HepG2 (cell line): ENCODE measurements around the gene DKKL1. TPM values are rescaled to one million over a fixed set of nuclear protein-coding genes. Genes with fewer than 3 reads are reported as not detected.

ENCODE experiments used
- ATAC-seq: fragments of 200-7000 bp; cut with Tn5 transposase; 3 replicates; pipeline ENCODE4 v1.9.1; 2020; ENCODE audit warnings: mild to moderate bottlenecking, moderate library complexity
- BruUV-seq: library from RNA; stranded (reverse); fragments of 400-500 nt; replicated peaks from 2 replicates; lab custom pipeline; 2021; lab: Mats Ljungman, UMichigan
- CTCF ChIA-PET: fragments of 300-600 bp; formaldehyde crosslinking; extraction: SDS; loops from one replicate; lab custom pipeline; 2021; ENCODE audit warnings: low total read pairs, inconsistent platforms, low intra/inter-chr PET ratio; lab: Yijun Ruan, JAX
- POLR2A ChIA-PET: fragments of 350-600 bp; sonication (Branson Sonifier 250); formaldehyde crosslinking; loops from one replicate; lab custom pipeline; 2020; ENCODE audit warnings: antibody characterized with exemption, inconsistent platforms; lab: Yijun Ruan, JAX
- DNase-seq: peaks from one replicate; pipeline ENCODE4 v3.0.0-alpha.2; 2015; ENCODE audit warnings: low spot score
- FAIRE-seq: peaks from 3 replicates; lab custom pipeline; 2011; peaks lifted over from hg19 to GRCh38; lab: Jason Lieb, UNC
- H2AFZ ChIP-seq: one replicate; pipeline ENCODE4 v1.6.1; 2011; ENCODE audit warnings: low read length, inconsistent platforms
- H3K27ac ChIP-seq: fragments of 300-600 bp; 3 replicates; pipeline ENCODE4 v1.8.0; 2011; ENCODE audit warnings: mixed run types, mild to moderate bottlenecking, mixed read lengths, low read length, inconsistent platforms; ENCODE audit not compliant: insufficient read depth; ENCODE audit errors: extremely low read length
- H3K27me3 ChIP-seq, 2 experiments: fragments of 200-600 bp in 1 of 2; 2 replicates in 1 of 2; 3 replicates in 1 of 2; pipeline versions ENCODE4 v1.6.0 to v1.8.0; 2011; ENCODE audit warnings: low read length in 2 of 2, mild to moderate bottlenecking in 2 of 2, moderate library complexity in 2 of 2, inconsistent platforms in 1 of 2; ENCODE audit not compliant: insufficient read depth in 2 of 2, control insufficient read depth in 1 of 2
- H3K36me3 ChIP-seq, 2 experiments: fragments of 200-600 bp in 1 of 2; replicated peaks in 1 of 2; 2 replicates in 1 of 2; 3 replicates in 1 of 2; pipeline versions ENCODE4 v1.5.1 to v1.8.0; 2011; ENCODE audit warnings: low read length in 2 of 2, inconsistent platforms in 1 of 2; ENCODE audit not compliant: insufficient read depth in 2 of 2, control insufficient read depth in 1 of 2
- H3K4me1 ChIP-seq: 2 replicates; pipeline ENCODE4 v1.5.1; 2012; ENCODE audit warnings: low read length, inconsistent platforms; ENCODE audit not compliant: insufficient read depth
- H3K4me2 ChIP-seq: 2 replicates; pipeline ENCODE4 v1.6.0; 2011; ENCODE audit warnings: low read depth, low read length, inconsistent platforms
- H3K4me3 ChIP-seq, 3 experiments: fragments of 200-600 bp in 1 of 3; sonication (generic), shearing (Covaris generic) in 1 of 3; replicated peaks in 1 of 3; 2 replicates each; pipeline ENCODE4 v1.5.1; 2011 to 2016; ENCODE audit warnings: low read length in 3 of 3, inconsistent platforms in 2 of 3, low read depth in 2 of 3, mild to moderate bottlenecking in 2 of 3, control low read depth in 1 of 3, mixed read lengths in 1 of 3; ENCODE audit not compliant: insufficient read depth in 1 of 3
- H3K79me2 ChIP-seq: one replicate; pipeline ENCODE4 v1.6.1; 2011; ENCODE audit warnings: low read length, inconsistent platforms; ENCODE audit not compliant: insufficient read depth
- H3K9ac ChIP-seq: 2 replicates; pipeline ENCODE4 v1.6.0; 2011; ENCODE audit warnings: mild to moderate bottlenecking, low read depth, low read length, inconsistent platforms; ENCODE audit not compliant: insufficient read depth
- H3K9me3 ChIP-seq: 2 replicates; pipeline ENCODE4 v1.5.1; 2012; ENCODE audit warnings: mild to moderate bottlenecking, low read length
- H4K20me1 ChIP-seq: 2 replicates; pipeline ENCODE4 v1.6.0; 2011; ENCODE audit warnings: inconsistent platforms, mild to moderate bottlenecking, low read length, moderate library complexity; ENCODE audit not compliant: insufficient read depth
- AHR ChIP-seq: IDR thresholded peaks from 2 replicates; pipeline ENCODE4 v1.6.1; 2018; ENCODE audit warnings: missing genetic modification reagents, missing compliant biosample characterization
- ATF2 ChIP-seq: sonication (generic); formaldehyde crosslinking; IDR thresholded peaks from 2 replicates; pipeline ENCODE4 v1.4.0; 2020; ENCODE audit warnings: missing genetic modification reagents
- CBX2 ChIP-seq, 2 experiments: fragments of 200-600 bp in 1 of 2; sonication (generic); formaldehyde crosslinking in 1 of 2; IDR thresholded peaks; 2 replicates each; pipeline versions ENCODE4 v1.7.0 to v1.8.1; 2018 to 2022; ENCODE audit warnings: low read depth in 2 of 2, low read length in 1 of 2, mild to moderate bottlenecking in 1 of 2, missing genetic modification reagents in 1 of 2
- CEBPG ChIP-seq: IDR thresholded peaks from 2 replicates; pipeline ENCODE4 v1.6.1; 2016
- FOXK1 ChIP-seq: sonication (generic); formaldehyde crosslinking; IDR thresholded peaks from 2 replicates; pipeline ENCODE4 v1.4.0; 2020; ENCODE audit warnings: low read depth, missing genetic modification reagents, borderline replicate concordance
- FOXO1 ChIP-seq: sonication (generic); formaldehyde crosslinking; IDR thresholded peaks from 2 replicates; pipeline ENCODE4 v1.4.0; 2020; ENCODE audit warnings: missing genetic modification reagents
- HNRNPL ChIP-seq: fragments of 200-400 bp; formaldehyde crosslinking; IDR thresholded peaks from 2 replicates; pipeline ENCODE4 v1.6.1; 2017; ENCODE audit warnings: mild to moderate bottlenecking, low read depth, low read length
- IRF1 ChIP-seq: sonication (generic); formaldehyde crosslinking; IDR thresholded peaks from 2 replicates; pipeline ENCODE4 v1.4.0; 2020; ENCODE audit warnings: low read depth, mild to moderate bottlenecking, missing genetic modification reagents
- IRF9 ChIP-seq: sonication (generic); formaldehyde crosslinking; IDR thresholded peaks from 2 replicates; pipeline ENCODE4 v1.8.0; 2022; ENCODE audit warnings: missing genetic modification reagents, mild to moderate bottlenecking, borderline replicate concordance
- MAZ ChIP-seq, 2 experiments: sonication (generic) in 1 of 2; formaldehyde crosslinking in 1 of 2; IDR thresholded peaks; 2 replicates each; pipeline versions ENCODE4 v1.5.0 to v1.6.1; 2012 to 2020; ENCODE audit warnings: low read depth in 2 of 2, mild to moderate bottlenecking in 2 of 2, borderline replicate concordance in 1 of 2, improper control_type of control experiment in 1 of 2, low read length in 1 of 2, missing genetic modification reagents in 1 of 2, moderate library complexity in 1 of 2
- NFKBIZ ChIP-seq: IDR thresholded peaks from 2 replicates; pipeline ENCODE4 v1.6.1; 2018; ENCODE audit warnings: missing genetic modification reagents, missing compliant biosample characterization
- PAWR ChIP-seq: sonication (generic); formaldehyde crosslinking; IDR thresholded peaks from 2 replicates; pipeline ENCODE4 v1.4.0; 2020; ENCODE audit warnings: missing genetic modification reagents, mild to moderate bottlenecking, borderline replicate concordance
- SMARCC2 ChIP-seq: fragments of 450-650 bp; IDR thresholded peaks from 2 replicates; pipeline ENCODE4 v1.6.1; 2017; ENCODE audit warnings: antibody characterized with exemption, mild to moderate bottlenecking
- TCF7 ChIP-seq: sonication (generic); IDR thresholded peaks from 2 replicates; pipeline ENCODE4 v1.6.1; 2016; ENCODE audit warnings: antibody characterized with exemption, low read depth
- USF2 ChIP-seq, 2 experiments: sonication (generic) in 1 of 2; formaldehyde crosslinking in 1 of 2; IDR thresholded peaks; 2 replicates each; pipeline versions ENCODE4 v1.5.1 to v1.6.1; 2011 to 2020; ENCODE audit warnings: borderline replicate concordance in 1 of 2, low read depth in 1 of 2, low read length in 1 of 2, mild to moderate bottlenecking in 1 of 2, missing genetic modification reagents in 1 of 2, moderate library complexity in 1 of 2
- ZBTB3 ChIP-seq: sonication (generic); formaldehyde crosslinking; IDR thresholded peaks from 2 replicates; pipeline ENCODE4 v1.4.0; 2020; ENCODE audit warnings: low read depth, mild to moderate bottlenecking, moderate library complexity, missing genetic modification reagents, borderline replicate concordance
- ZMYM3 ChIP-seq: sonication (generic); formaldehyde crosslinking; IDR thresholded peaks from 2 replicates; pipeline ENCODE4 v1.5.1; 2020; ENCODE audit warnings: mild to moderate bottlenecking, missing genetic modification reagents
- ZNF367 ChIP-seq: sonication (generic); formaldehyde crosslinking; IDR thresholded peaks from 2 replicates; pipeline ENCODE4 v1.4.0; 2020; ENCODE audit warnings: missing genetic modification reagents, borderline replicate concordance
- ZNF451 ChIP-seq: sonication (generic); formaldehyde crosslinking; IDR thresholded peaks from 2 replicates; pipeline ENCODE4 v1.5.0; 2020; ENCODE audit warnings: mild to moderate bottlenecking, missing genetic modification reagents
- ZNF570 ChIP-seq: sonication (generic); formaldehyde crosslinking; IDR thresholded peaks from 2 replicates; pipeline ENCODE4 v1.4.0; 2020; ENCODE audit warnings: mild to moderate bottlenecking, missing genetic modification reagents, borderline replicate concordance
- WGBS: methylation state at CpG from one replicate; pipeline ENCODE4 v1.1.6; 2017; ENCODE audit warnings: low lambda C conversion rate; 5-methylcytosine and 5-hydroxymethylcytosine counted together
- in situ Hi-C: cut with HindIII; loops from 2 replicates; pipeline ENCODE4 v1.10.0; 2017; ENCODE audit warnings: low pct_unique_long_range_greater_than_20kb; ENCODE audit not compliant: extremely low pct_ligation_motif_present
- intact Hi-C: fragments of 100-400 bp; cut with micrococcal nuclease; formaldehyde crosslinking; loops from one replicate; pipeline ENCODE4 v1.10.0; 2022; ENCODE audit not compliant: unreplicated experiment
- polyA plus RNA-seq, 8 experiments: library from polyadenylated mRNA; depleted of rRNA in 3 of 8; stranded (reverse) in 7 of 8; unstranded in 1 of 8; fragments of >200 nt; fragmentation: Illumina TruSeq in 4 of 8; extraction: Trizol in 4 of 8; gene quantifications; 2 replicates each; pipeline versions ENCODE4 v1.2.1 to v1.2.3, GENCODE V29; 2011 to 2016; ENCODE audit warnings: low read depth in 4 of 8, missing spikeins in 1 of 8, mixed read lengths in 1 of 8; ENCODE audit not compliant: insufficient read depth in 1 of 8
- total RNA-seq, 5 experiments: library from RNA; depleted of rRNA; stranded (reverse); fragments of >200 nt; fragmentation: Illumina TruSeq; extraction: Trizol; gene quantifications; 2 replicates each; pipeline ENCODE4 v1.2.3, GENCODE V29; 2016; ENCODE audit warnings: low read depth in 1 of 5

The DKKL1 gene
- total and polyA plus RNA-seq, 2 of the 13 experiments (the other 11 are each of a cell fraction or from before 2014, with no cell fraction given): 0.30 to 0.31 TPM

- Histone ChIP-seq H3K4me3 (no peak overlapping the region), H4K20me1 (no peaks in the 10 kb centered on the region), H3K9ac (no peak overlapping the region), H3K4me1 (peaks cover 32% of the 10 kb centered on the region), H3K27ac (no peak overlapping the region), H3K4me2 (no peak overlapping the region), H3K27me3 (peaks cover 0 to 3% of the 10 kb centered on the region in 2 experiments; a peak in 1 of 5 replicates), H2AFZ (no peak overlapping the region), H3K79me2 (no peaks in the 10 kb centered on the region), H3K36me3 (no peaks in the 10 kb centered on the region), H3K9me3 (no peaks in the 10 kb centered on the region)
- TF ChIP-seq FOXO1 (CRISPR knock-in tag): no peak
- no peak for TF ChIP-seq CBX2 (IDR thresholded peaks at IDR 0.05; ENCODE audit: low read depth, low read length)
- TF ChIP-seq CBX2 (CRISPR knock-in tag; IDR thresholded peaks at IDR 0.05; ENCODE audit: low read depth): no peak
- no peak for TF ChIP-seq ZNF451 (CRISPR knock-in tag)
- TF ChIP-seq ATF2 (CRISPR knock-in tag): no peak
- no peak for TF ChIP-seq AHR
- no peak for TF ChIP-seq ZNF570 (CRISPR knock-in tag)
- TF ChIP-seq TCF7: no peak
- no peak for TF ChIP-seq IRF1 (CRISPR knock-in tag)
- TF ChIP-seq SMARCC2: no peak
- no peak for TF ChIP-seq CEBPG (CRISPR knock-in tag)
- no peak for TF ChIP-seq ZBTB3 (CRISPR knock-in tag)
- TF ChIP-seq PAWR (CRISPR knock-in tag): no peak
- TF ChIP-seq ZMYM3 (CRISPR knock-in tag): no peak
- no peak for TF ChIP-seq IRF9 (CRISPR knock-in tag)
- no peak for TF ChIP-seq FOXK1
- TF ChIP-seq NFKBIZ (CRISPR knock-in tag): no peak
- TF ChIP-seq ZNF367 (CRISPR knock-in tag): no peak
- TF ChIP-seq USF2 (IDR thresholded peaks at IDR 0.05; ENCODE audit: low read depth, low read length): no peak
- no peak for TF ChIP-seq USF2 (CRISPR knock-in tag; IDR thresholded peaks at IDR 0.05; ENCODE audit: borderline replicate concordance)
- TF ChIP-seq HNRNPL: no peak
- no peak for TF ChIP-seq MAZ (IDR thresholded peaks at IDR 0.05; ENCODE audit: borderline replicate concordance, low read depth, low read length)
- TF ChIP-seq MAZ (CRISPR knock-in tag; IDR thresholded peaks at IDR 0.05; ENCODE audit: low read depth): no peak
- POLR2A ChIA-PET: no interaction called here
- FAIRE-seq (no peak), DNase-seq (no peak), ATAC-seq (no peak)
- 88% methylated on average over 1 of the region's 2 CpGs for WGBS
- intact Hi-C loops (no loop called here), in situ Hi-C loops (no loop called here)
- CTCF ChIA-PET: no interaction called here
- BruUV-seq: no TSS peak
Measured at GRCh38 chr19:49328741-49329140, 34.9 kb upstream of the DKKL1 start.
